ENCODE data around the gene NOXO1. TPM values are rescaled to one million over a fixed set of nuclear protein-coding genes. Genes with fewer than 3 reads are reported as not detected.
"Not testable (repeated sequence)": the region's sequence is repeated elsewhere in the genome, so short reads cannot be mapped to it uniquely, and the experiment has no call there.

Gene NOXO1
- total RNA-seq, 1 donor from 2014 or later = not detected

GRCh38 chr16:1957434-1958142 lies 23.7 kb downstream of the NOXO1 start:
- H3K4me1 Mint-ChIP-seq (ENCODE audit: low read depth) = peaks cover 26% of the 10 kb centered on the region
- intact Hi-C loops (cut with micrococcal nuclease); H3K9me3 Mint-ChIP-seq; DNase-seq (ENCODE audit: low spot score); H3K27ac Mint-ChIP-seq; H3K27me3 Mint-ChIP-seq (ENCODE audit: insufficient read depth): not testable (repeated sequence)
- peak overlapping the region; percentile 15 for H3K4me3 Mint-ChIP-seq
- H3K36me3 Mint-ChIP-seq (ENCODE audit: low read depth) = peaks cover 21% of the 10 kb centered on the region

DNA sequence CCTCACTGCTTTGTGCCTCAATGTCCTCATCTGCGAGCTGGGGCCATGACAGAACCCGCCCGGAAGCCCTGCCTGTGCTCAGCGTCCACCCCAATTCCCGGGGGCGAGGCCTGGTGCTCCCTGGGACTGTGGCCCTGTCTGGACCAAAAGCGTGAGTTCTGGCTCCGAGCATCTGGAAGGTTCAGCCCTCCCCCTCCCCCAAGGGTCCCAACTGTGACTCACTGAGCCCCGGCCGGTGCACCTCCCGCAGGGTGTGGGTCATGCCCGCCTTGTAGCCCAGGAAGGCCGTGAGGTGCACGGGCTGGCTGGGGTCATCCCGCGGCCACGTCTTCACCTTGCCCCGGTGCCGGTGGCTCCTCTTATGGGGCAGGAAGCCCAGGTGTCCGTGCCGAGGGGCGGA lies 27.5 kb downstream of the NOXO1 start:
- H3K4me3 Mint-ChIP-seq = no peak overlapping the region
- H3K36me3 Mint-ChIP-seq (ENCODE audit: low read depth) = no peaks in the 10 kb centered on the region
- no peak overlapping the region for H3K27ac Mint-ChIP-seq
- peaks cover 2% of the 10 kb centered on the region for H3K27me3 Mint-ChIP-seq (ENCODE audit: insufficient read depth)
- DNase-seq (ENCODE audit: low spot score) = no peak
- H3K4me1 Mint-ChIP-seq (ENCODE audit: low read depth) = peaks cover 6% of the 10 kb centered on the region
- intact Hi-C loops (cut with micrococcal nuclease) = no loop called here
- H3K9me3 Mint-ChIP-seq = no peaks in the 10 kb centered on the region

DNA sequence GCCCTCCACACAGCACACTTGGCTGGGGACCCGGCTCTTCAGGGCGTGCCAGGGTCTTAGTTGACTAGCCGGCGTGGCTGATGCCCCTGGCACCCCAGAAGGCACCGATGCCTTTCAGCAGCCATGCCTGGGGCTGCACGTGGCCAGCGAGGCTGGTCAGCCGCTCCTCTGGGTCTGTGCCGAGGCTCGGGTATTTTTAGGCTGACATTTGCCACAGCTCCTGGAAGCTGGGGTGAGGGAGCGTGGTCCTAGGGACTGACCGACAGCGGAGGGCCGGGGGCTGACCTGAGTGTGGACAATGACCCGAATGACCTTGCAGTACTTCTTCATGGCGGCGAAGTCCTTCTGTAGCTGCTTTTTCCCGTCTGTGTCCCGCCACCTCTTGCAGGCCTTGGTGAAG lies 30.7 kb downstream of the NOXO1 start:
- Mint-ChIP-seq H3K4me3 (no peak overlapping the region), H3K36me3 (ENCODE audit: low read depth) (no peaks in the 10 kb centered on the region), H3K4me1 (ENCODE audit: low read depth) (peaks cover 6% of the 10 kb centered on the region), H3K9me3 (no peaks in the 10 kb centered on the region), H3K27ac (no peak overlapping the region), H3K27me3 (ENCODE audit: insufficient read depth) (peaks cover 2% of the 10 kb centered on the region)
- DNase-seq (ENCODE audit: low spot score) = no peak
- intact Hi-C loops (cut with micrococcal nuclease) = no loop called here

- no peak for DNase-seq (ENCODE audit: low spot score)
- H3K9me3 Mint-ChIP-seq = no peaks in the 10 kb centered on the region
- no peak overlapping the region for H3K27ac Mint-ChIP-seq
- peaks cover 2% of the 10 kb centered on the region for H3K27me3 Mint-ChIP-seq (ENCODE audit: insufficient read depth)
- H3K36me3 Mint-ChIP-seq (ENCODE audit: low read depth) = no peaks in the 10 kb centered on the region
- intact Hi-C loops (cut with micrococcal nuclease) = no loop called here
- H3K4me3 Mint-ChIP-seq = no peak overlapping the region
- peaks cover 6% of the 10 kb centered on the region for H3K4me1 Mint-ChIP-seq (ENCODE audit: low read depth)
Observed at GRCh38 chr16:1950047-1950446, 31.2 kb downstream of the NOXO1 start.

- no peak overlapping the region for H3K27ac Mint-ChIP-seq
- intact Hi-C loops (cut with micrococcal nuclease) = loop anchor here (10.0 kb wide), 1 partner anchor 1155 kb away; no protein-coding TSS in a partner anchor
- DNase-seq (ENCODE audit: low spot score) = no peak
- H3K4me3 Mint-ChIP-seq = no peak overlapping the region
- H3K4me1 Mint-ChIP-seq (ENCODE audit: low read depth) = peaks cover 8% of the 10 kb centered on the region
- no peaks in the 10 kb centered on the region for H3K9me3 Mint-ChIP-seq
- H3K27me3 Mint-ChIP-seq (ENCODE audit: insufficient read depth) = peaks cover 2% of the 10 kb centered on the region
- H3K36me3 Mint-ChIP-seq (ENCODE audit: low read depth) = no peaks in the 10 kb centered on the region
Observed at GRCh38 chr16:1949507-1949906, 31.8 kb downstream of the NOXO1 start.

DNA sequence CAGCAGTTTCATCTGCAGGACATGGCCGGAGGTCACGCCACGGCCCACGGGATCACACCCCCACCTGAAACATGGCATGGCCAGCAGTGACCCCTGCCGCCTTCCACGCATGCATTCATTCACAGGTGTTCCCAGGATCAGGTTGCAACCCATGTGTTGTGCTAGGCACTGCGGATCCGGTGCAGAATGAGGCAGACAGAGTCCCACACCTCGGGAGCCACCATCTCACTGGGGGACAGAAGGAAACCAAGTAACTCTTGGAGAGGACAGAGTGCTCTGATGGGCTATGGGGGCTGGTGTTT lies 33.9 kb downstream of the NOXO1 start:
- Mint-ChIP-seq H3K36me3 (ENCODE audit: low read depth) (no peaks in the 10 kb centered on the region), H3K4me1 (ENCODE audit: low read depth) (peaks cover 8% of the 10 kb centered on the region), H3K27ac (no peak overlapping the region), H3K9me3 (no peaks in the 10 kb centered on the region), H3K27me3 (ENCODE audit: insufficient read depth) (no peaks in the 10 kb centered on the region), H3K4me3 (no peak overlapping the region)
- no peak for DNase-seq (ENCODE audit: low spot score)
- intact Hi-C loops (cut with micrococcal nuclease) = loop anchor here (10.0 kb wide), 1 partner anchor 1157 kb away; no protein-coding TSS in a partner anchor

GRCh38 chr16:1946495-1947368 lies 34.5 kb downstream of the NOXO1 start:
- Mint-ChIP-seq H3K27me3 (ENCODE audit: insufficient read depth) (no peaks in the 10 kb centered on the region), H3K4me3 (no peak overlapping the region), H3K9me3 (no peaks in the 10 kb centered on the region), H3K27ac (no peak overlapping the region), H3K36me3 (ENCODE audit: low read depth) (no peaks in the 10 kb centered on the region), H3K4me1 (ENCODE audit: low read depth) (peaks cover 14% of the 10 kb centered on the region)
- intact Hi-C loops (cut with micrococcal nuclease) = loop anchor here (10.0 kb wide), 1 partner anchor 1158 kb away; no protein-coding TSS in a partner anchor
- DNase-seq (ENCODE audit: low spot score) = no peak

DNA sequence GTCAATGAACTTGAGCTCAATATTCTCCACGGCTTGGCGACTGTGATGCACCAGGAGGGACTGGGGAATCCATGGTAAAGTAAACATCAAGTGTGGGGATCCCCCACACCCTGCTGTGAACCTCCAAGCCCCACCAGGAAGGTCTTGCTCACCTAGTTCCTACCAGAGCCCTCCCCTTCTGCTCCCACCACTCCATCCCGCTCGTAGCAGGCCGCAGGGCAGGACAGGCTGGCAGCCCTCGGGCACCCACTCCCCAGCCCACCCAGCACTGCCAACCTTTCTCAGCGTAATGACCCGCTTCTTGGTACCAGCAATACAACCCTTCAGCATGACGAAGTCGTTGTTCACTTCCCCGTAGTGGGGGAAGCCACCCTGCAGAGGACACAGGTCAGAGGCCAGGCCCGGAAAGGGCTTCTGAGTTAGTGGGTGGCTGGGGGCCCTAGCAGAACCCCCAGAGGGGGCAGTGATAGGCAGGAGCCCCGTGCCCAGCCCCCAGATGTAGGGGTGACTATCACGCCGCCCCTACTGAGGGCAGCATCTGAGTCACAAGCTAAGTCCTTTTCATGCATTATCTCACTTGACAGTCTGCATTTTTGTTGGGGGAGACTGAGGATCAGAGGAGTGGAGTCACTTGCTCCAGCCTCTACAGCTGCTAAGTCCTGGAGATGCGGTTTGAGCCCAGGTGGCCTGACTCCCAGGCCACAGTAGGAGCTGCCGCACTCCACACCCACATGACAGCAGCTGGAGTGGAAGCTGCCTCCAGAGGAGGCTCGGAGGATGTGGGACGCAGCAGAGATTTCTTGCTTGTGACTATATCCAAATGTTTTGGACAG lies 35.5 kb downstream of the NOXO1 start:
- Mint-ChIP-seq H3K36me3 (ENCODE audit: low read depth) (peaks cover 4% of the 10 kb centered on the region), H3K27me3 (ENCODE audit: insufficient read depth) (no peaks in the 10 kb centered on the region), H3K4me3 (no peak overlapping the region), H3K27ac (no peak overlapping the region), H3K9me3 (no peaks in the 10 kb centered on the region), H3K4me1 (ENCODE audit: low read depth) (peaks cover 19% of the 10 kb centered on the region)
- no peak for DNase-seq (ENCODE audit: low spot score)
- intact Hi-C loops (cut with micrococcal nuclease) = loop anchor here (10.0 kb wide), 1 partner anchor 1159 kb away; no protein-coding TSS in a partner anchor

GRCh38 chr16:1944612-1945199 lies 36.6 kb downstream of the NOXO1 start:
- DNase-seq (ENCODE audit: low spot score) = no peak
- intact Hi-C loops (cut with micrococcal nuclease) = loop anchor here (5.0 to 10.0 kb wide), 2 partner anchors 198 to 1160 kb away; no protein-coding TSS in a partner anchor
- Mint-ChIP-seq H3K27ac (peak overlapping the region; percentile 40), H3K36me3 (ENCODE audit: low read depth) (peaks cover 4% of the 10 kb centered on the region), H3K4me1 (ENCODE audit: low read depth) (peaks cover 19% of the 10 kb centered on the region), H3K27me3 (ENCODE audit: insufficient read depth) (no peaks in the 10 kb centered on the region), H3K4me3 (peak overlapping the region; percentile 87), H3K9me3 (no peaks in the 10 kb centered on the region)

DNA sequence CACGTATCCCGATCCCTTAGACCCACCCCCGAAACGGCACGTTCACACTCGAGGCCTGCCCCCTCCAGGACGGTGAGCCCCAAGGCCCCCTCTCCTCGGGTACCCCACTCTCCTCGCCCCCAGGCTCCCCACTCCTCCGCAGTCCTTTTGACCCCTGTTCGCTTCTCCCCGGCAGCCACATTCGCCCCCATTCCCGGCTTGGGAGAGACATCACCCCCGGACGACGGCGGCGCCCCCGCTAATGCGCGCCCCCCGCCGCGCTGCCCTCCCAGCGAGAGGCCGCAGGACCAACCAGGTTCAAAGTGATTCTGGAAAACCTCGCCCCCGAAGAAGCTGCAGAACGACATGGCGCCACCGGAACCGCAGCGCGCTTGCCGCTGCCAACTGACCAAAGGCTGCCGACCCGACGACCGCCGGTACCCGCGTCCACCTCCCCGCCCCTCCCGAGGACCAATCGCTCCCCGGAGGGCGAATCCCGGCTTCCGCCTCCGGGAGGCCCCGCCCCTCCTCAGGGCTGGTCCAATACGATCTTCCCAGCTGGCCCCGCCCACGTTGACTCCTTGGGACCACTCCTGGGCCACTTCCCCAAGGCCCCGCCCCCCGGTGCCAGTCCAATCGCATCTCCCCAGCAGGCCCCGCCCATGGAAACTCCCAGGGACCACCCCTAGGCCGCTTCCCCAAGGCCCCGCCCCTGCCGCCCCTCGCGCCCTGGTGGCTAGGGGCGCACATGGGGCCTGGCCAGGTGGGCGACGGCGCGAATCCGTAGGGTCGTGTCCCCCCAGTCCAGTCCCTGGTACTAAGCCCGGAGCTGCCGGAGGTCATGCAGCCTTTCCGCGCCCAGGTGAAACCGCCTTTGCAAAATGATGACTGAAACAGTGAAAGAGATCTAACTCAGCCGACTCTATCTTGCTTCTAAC lies 38.2 kb downstream of the NOXO1 start, which contains the start of gene MSRB1:
Gene MSRB1 (minus strand): TSS at position 390 of the 917 bp plus-strand sequence. CDS start 43 bp downstream, at position 347.
- Mint-ChIP-seq H3K27me3 (ENCODE audit: insufficient read depth) (no peaks in the 10 kb centered on the region), H3K9me3 (no peaks in the 10 kb centered on the region)

DNA sequence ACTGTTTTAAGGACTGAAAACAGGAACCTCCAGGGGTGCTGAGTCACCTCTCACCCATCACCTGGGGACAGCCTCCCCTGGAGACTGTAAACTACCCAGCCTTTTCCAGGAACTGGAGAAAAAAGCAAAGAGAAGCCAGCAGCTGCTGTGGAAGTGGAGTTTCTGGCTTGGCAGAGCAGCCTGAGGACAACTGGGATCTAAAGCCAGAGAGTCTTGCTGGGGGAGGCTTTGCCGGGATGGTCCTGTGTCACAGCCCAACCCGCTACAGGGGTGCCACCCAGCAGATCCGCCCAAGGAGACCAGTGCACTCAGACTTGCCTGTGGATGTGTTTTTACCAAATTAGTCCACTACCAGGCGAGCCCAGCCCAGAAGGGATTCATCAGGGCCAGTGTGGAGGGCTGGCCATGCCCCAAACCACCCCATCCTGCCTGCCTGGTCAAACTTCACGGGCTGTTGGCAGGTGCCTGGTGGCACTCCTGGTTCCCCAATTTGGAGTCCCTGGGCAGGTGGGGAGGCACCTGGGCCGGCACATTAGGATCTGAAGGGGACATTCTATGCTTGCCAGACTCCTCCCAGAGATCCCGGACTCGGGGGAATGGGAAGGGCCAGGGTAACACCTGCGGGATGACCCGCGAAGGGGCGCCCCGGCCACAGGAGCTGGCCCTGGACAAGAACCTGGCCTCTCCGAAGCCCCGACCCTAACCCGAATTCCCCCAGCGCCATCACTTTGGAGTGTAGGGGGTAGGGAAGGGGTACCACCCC lies 39.0 kb downstream of the NOXO1 start:
- Mint-ChIP-seq H3K27me3 (ENCODE audit: insufficient read depth) (no peaks in the 10 kb centered on the region), H3K36me3 (ENCODE audit: low read depth) (peaks cover 11% of the 10 kb centered on the region), H3K9me3 (no peaks in the 10 kb centered on the region), H3K27ac (peak overlapping the region; percentile 58), H3K4me3 (peak overlapping the region; percentile 87), H3K4me1 (ENCODE audit: low read depth) (peaks cover 19% of the 10 kb centered on the region)
- intact Hi-C loops (cut with micrococcal nuclease) = loop anchor here (2.0 to 10.0 kb wide), 3 partner anchors 169 to 1163 kb away; partner anchors contain the start of genes EME2 and MRPS34
- no peak for DNase-seq (ENCODE audit: low spot score)

More for the DNA sequence above, 38.2 kb downstream of the NOXO1 start, which contains the start of gene MSRB1:
- Mint-ChIP-seq H3K4me3 (peak within 1 kb of the TSS; percentile 87), H3K27ac (peak within 1 kb of the TSS; percentile 58), H3K36me3 (ENCODE audit: low read depth) (peaks cover 8% of the 10 kb centered on the region), H3K4me1 (ENCODE audit: low read depth) (peaks cover 19% of the 10 kb centered on the region)
- intact Hi-C loops (cut with micrococcal nuclease) = loop anchor here (1.0 to 10.0 kb wide), 9 partner anchors 14 to 1162 kb away; partner anchors contain the start of genes EME2, HAGH, MRPS34 and NDUFB10
- peak; percentile 100 for DNase-seq (ENCODE audit: low spot score)
